Right lobe of liver (tissue), 6 donors: ENCODE measurements around the gene PLXNA4. TPM values are rescaled to one million over a fixed set of nuclear protein-coding genes. Genes with fewer than 3 reads are reported as not detected.

ENCODE experiments used
- ATAC-seq, 4 donors: fragments of 200-7000 bp; cut with Tn5 transposase; one replicate each; pipeline ENCODE4 v1.9.1; 2020; ENCODE audit warnings: mild to moderate bottlenecking in 4 of 4, moderate library complexity in 4 of 4
- DNase-seq, 3 donors: peaks; one replicate each; pipeline ENCODE4 v3.0.0-alpha.2; 2020
- H3K27ac ChIP-seq, 3 donors: fragments of 200-600 bp; one replicate each; pipeline ENCODE4 v1.8.0; 2022
- H3K27me3 ChIP-seq, 2 donors: fragments of 200-600 bp; one replicate each; pipeline ENCODE4 v1.8.0; 2022
- H3K36me3 ChIP-seq, 4 donors: fragments of 200-600 bp; sonication (generic) in 1 of 4; one replicate each; pipeline versions ENCODE4 v1.5.1 to v1.8.0; 2017 to 2022; ENCODE audit warnings: control low read depth in 1 of 4
- H3K4me1 ChIP-seq, 4 donors: fragments of 200-600 bp; sonication (generic) in 1 of 4; one replicate each; pipeline versions ENCODE4 v1.5.1 to v1.8.0; 2017 to 2022; ENCODE audit warnings: control low read depth in 1 of 4
- H3K4me3 ChIP-seq, 3 donors: fragments of 200-600 bp; one replicate each; pipeline ENCODE4 v1.8.0; 2022
- H3K9me3 ChIP-seq, 4 donors: fragments of 200-600 bp; sonication (generic) in 1 of 4; one replicate each; pipeline versions ENCODE4 v1.5.1 to v1.8.0; 2017 to 2022; ENCODE audit warnings: control low read depth in 1 of 4
- POLR2A ChIP-seq: fragments of 450-650 bp; IDR thresholded peaks from one replicate; pipeline ENCODE4 v1.6.1; 2017; ENCODE audit warnings: antibody characterized with exemption, mild to moderate bottlenecking
- whole genome bisulfite sequencing: methylation state at CpG from one replicate; pipeline ENCODE4 v1.1.6; 2018; ENCODE audit warnings: low coverage, low lambda C conversion rate; ENCODE audit not compliant: insufficient coverage; ENCODE audit errors: missing lambda C conversion rate; 5-methylcytosine and 5-hydroxymethylcytosine counted together
- intact Hi-C, 2 donors: fragments of 100-400 bp; cut with DNase I; formaldehyde crosslinking; loops; one replicate each; pipeline versions ENCODE4 v1.11.2 to v1.14.1; 2022
- total RNA-seq, 6 experiments: library from RNA; depleted of rRNA in 2 of 6; stranded (reverse); fragments of >200 nt in 2 of 6; fragmentation: NEBNext Ultra II Directional in 3 of 6; extraction: Animal tissue kit (Norgen Biotek cat#: 25700) in 3 of 6; gene quantifications; one replicate each; pipeline versions ENCODE4 v1.1.0 to v1.2.4, GENCODE V29; 2016 to 2023
- TF ChIP-seq, protein P1 (sequence below), 4 donors: fragments of 200-600 bp in 3 of 4; fragments of 450-650 bp in 1 of 4; IDR thresholded peaks; one replicate each; pipeline versions ENCODE4 v1.5.1 to v1.8.0; 2016 to 2022; ENCODE audit warnings: antibody characterized with exemption in 4 of 4, mild to moderate bottlenecking in 2 of 4
- donor health status: DM: no; HTN: yes; CAD: no.
- donor health status: DM: no; HTN: no; CAD: no.
- donor health status: DM: no; HTN: no; CAD: no.
- donor health status: DM: no; HTN: yes; CAD: no.
- donor health status: DM: no; HTN: yes; CAD: no.

Gene PLXNA4
- total RNA-seq, 6 experiments from 2014 or later, result 0.17 to 0.90 (median 0.30) TPM

DNA sequence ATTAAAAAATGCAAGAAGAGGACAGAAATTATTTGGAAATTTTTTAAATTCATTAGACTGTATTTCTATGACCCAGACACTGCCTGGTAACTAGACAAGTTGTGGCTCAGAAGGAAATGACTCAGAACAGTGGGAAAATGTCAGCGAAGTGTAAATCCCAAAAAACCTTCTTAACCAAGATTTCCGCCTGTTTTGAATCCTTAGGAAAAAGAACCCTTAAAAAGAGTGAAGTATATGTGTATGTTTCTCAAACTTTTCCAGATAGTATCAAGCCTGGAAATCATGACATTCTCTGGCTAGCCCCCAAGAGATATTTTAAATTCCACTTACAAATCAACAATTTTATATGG lies 42.7 kb upstream of the PLXNA4 start:
- DNase-seq (no peak), ATAC-seq (no peak)
- no peaks in the 10 kb centered on the region for H3K27me3 ChIP-seq
- H3K9me3 ChIP-seq, result no peaks in the 10 kb centered on the region
- H3K36me3 ChIP-seq, result no peaks in the 10 kb centered on the region
- H3K4me3 ChIP-seq, result no peak overlapping the region
- WGBS, result 52% methylated on average over 2 of the region's 2 CpGs
- intact Hi-C loops, result no loop called here
- no peaks in the 10 kb centered on the region for H3K4me1 ChIP-seq
- H3K27ac ChIP-seq, result no peak overlapping the region
- TF ChIP-seq, protein P1, sequence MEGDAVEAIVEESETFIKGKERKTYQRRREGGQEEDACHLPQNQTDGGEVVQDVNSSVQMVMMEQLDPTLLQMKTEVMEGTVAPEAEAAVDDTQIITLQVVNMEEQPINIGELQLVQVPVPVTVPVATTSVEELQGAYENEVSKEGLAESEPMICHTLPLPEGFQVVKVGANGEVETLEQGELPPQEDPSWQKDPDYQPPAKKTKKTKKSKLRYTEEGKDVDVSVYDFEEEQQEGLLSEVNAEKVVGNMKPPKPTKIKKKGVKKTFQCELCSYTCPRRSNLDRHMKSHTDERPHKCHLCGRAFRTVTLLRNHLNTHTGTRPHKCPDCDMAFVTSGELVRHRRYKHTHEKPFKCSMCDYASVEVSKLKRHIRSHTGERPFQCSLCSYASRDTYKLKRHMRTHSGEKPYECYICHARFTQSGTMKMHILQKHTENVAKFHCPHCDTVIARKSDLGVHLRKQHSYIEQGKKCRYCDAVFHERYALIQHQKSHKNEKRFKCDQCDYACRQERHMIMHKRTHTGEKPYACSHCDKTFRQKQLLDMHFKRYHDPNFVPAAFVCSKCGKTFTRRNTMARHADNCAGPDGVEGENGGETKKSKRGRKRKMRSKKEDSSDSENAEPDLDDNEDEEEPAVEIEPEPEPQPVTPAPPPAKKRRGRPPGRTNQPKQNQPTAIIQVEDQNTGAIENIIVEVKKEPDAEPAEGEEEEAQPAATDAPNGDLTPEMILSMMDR (IDR thresholded peaks at IDR 0.05), result no peak
- no peak for TF ChIP-seq POLR2A

DNA sequence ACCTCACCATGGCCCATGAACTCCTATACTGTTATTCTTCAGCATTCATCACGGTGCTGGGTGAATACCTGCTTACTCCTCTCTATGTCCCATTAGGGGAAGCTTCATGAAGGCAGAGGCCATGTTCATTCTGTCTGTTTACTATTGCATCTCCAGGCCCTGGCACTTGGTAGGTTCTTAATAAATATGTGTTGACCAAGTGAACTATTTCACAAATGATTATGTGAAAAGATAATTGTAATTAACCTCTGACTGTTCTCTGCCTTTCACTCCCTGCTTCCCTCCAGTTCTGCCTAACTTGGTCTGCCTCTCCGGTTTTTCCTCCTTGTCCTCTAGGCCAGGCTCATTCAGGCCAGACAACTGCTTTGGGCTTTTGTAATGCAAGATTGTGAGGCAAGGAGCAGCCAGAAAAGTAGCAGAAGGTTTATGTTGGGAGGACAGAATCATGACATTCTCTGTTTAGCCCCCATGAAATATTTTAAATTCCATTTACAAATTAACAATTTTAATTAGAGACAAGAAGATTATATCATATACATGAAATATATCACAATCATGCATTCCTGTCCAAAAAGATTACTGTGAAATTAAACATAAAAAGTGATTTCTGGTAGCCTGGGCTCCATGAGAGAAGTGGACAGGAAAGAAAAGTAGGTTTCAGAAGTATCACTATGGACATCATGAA lies 42.1 kb upstream of the PLXNA4 start:
- Histone ChIP-seq H3K27me3 (no peaks in the 10 kb centered on the region), H3K9me3 (no peaks in the 10 kb centered on the region), H3K4me3 (no peak overlapping the region), H3K36me3 (no peaks in the 10 kb centered on the region), H3K4me1 (no peaks in the 10 kb centered on the region), H3K27ac (no peak overlapping the region)
- no peak for TF ChIP-seq POLR2A
- TF ChIP-seq, protein P1 (IDR thresholded peaks at IDR 0.05), result no peak
- intact Hi-C loops, result no loop called here
- DNase-seq (no peak), ATAC-seq (no peak)
- WGBS, result 31% methylated on average over 1 of the region's 2 CpGs

DNA sequence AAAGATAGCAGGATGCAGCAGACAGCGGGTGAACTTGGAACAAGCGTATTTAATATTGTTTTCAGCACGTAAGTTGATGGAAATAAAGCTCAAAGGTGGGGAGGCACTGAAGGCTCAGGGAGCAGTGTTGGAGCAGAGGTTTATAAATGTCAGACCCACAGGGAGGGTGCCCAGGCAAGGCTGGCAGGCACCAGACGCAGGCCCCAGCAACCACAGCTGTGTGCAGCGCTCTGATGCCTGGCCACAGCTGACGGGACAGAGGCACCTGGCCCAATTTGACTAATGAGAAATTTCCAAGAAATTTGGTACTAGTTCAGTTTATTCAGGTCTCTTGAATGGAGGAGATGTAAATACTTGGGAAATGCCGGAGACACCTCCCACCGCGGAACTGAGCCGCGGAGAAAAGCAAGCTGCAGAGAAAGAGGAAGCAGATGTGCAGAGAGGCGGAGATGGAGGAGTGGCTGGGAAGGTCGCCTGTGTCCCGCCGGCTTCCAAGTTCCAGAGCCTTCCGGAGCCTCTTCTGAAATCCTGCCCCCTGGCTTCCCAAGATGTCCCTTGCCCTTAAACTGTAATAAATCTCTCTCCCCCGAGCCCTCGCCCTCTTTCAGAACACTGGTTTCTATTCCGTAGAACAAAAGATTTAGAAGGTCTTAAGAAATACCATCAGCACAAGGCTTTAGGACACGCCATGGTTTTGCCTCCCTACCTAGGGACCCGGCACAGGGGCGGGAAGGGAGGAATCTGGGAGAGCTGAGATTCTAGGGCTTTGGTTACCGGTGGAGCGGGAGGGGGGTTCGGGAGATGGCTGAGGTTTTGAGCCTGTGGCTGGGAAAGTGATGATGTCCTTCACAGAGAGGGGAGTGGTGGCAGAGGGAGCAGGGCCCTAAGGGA lies 38.4 kb upstream of the PLXNA4 start:
- intact Hi-C loops, result no loop called here
- Histone ChIP-seq H3K4me1 (no peaks in the 10 kb centered on the region), H3K27ac (no peak overlapping the region), H3K27me3 (no peaks in the 10 kb centered on the region), H3K36me3 (no peaks in the 10 kb centered on the region), H3K9me3 (no peaks in the 10 kb centered on the region), H3K4me3 (peak overlapping the region in 1 of 3 donors; percentile 3)
- DNase-seq, result peak in 2 of 3 donors; percentile 25 to 58
- 15% methylated on average over 22 of the region's 25 CpGs for WGBS
- peak; percentile 57 to 74 (median 65) for ATAC-seq
- TF ChIP-seq, protein P1 (IDR thresholded peaks at IDR 0.05), result peak in 2 of 4 donors; percentile 4 to 9
- no peak for TF ChIP-seq POLR2A

DNA sequence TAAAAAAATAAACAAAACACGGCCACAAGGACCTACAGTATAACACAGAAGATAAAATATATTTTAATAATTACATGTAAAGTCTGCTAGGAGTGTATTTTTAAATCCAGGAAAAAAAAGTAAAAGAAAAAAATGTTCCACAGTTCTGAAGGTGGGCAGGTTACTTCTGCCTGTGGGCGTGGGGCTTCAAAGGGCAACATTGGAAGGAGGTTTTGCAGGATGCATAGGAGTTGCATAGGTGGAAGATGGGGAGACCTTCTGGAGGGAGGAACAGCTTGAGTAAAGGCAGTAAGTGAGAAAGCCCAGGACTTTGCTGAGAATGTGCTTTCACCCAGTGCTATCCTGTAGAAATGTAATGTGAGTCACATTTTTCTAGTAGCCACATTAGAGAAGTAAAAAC lies 37.5 kb upstream of the PLXNA4 start:
- Histone ChIP-seq H3K9me3 (no peaks in the 10 kb centered on the region), H3K27me3 (no peaks in the 10 kb centered on the region), H3K4me1 (no peaks in the 10 kb centered on the region), H3K27ac (no peak overlapping the region), H3K36me3 (no peaks in the 10 kb centered on the region), H3K4me3 (no peak overlapping the region)
- TF ChIP-seq POLR2A, result no peak
- TF ChIP-seq, protein P1 (IDR thresholded peaks at IDR 0.05), result no peak
- WGBS, result 61% methylated on average over 2 of the region's 2 CpGs
- intact Hi-C loops, result no loop called here
- DNase-seq (no peak), ATAC-seq (no peak)
